IMR-90 (cell line): ENCODE data around the gene IL17REL. TPM values are rescaled to one million over a fixed set of nuclear protein-coding genes. Genes with fewer than 3 reads are reported as not detected.
"Not testable (repeated sequence)": the region's sequence is repeated elsewhere in the genome, so short reads cannot be mapped to it uniquely, and the experiment has no call there.

ENCODE experiments used
- ATAC-seq: fragments of 200-7000 bp; cut with Tn5 transposase; 2 replicates; pipeline ENCODE4 v1.9.1; 2020; ENCODE audit warnings: low read depth, mild to moderate bottlenecking, moderate library complexity
- BruUV-seq: library from RNA; stranded (reverse); fragments of 400-500 nt; replicated peaks from 2 replicates; lab custom pipeline; 2021; lab: Mats Ljungman, UMichigan
- CTCF ChIA-PET: fragments of 300-600 bp; formaldehyde crosslinking; extraction: SDS; loops from one replicate; lab custom pipeline; 2021; ENCODE audit warnings: antibody characterized with exemption; lab: Yijun Ruan, JAX
- POLR2A ChIA-PET: fragments of 300-600 bp; sonication (Branson Sonifier 250); formaldehyde crosslinking; loops from one replicate; lab custom pipeline; 2022; ENCODE audit warnings: antibody characterized with exemption; ENCODE audit not compliant: unreplicated experiment; lab: Charles Lee
- DNase-seq: peaks from one replicate; pipeline ENCODE4 v3.0.0; 2013
- H2AFZ ChIP-seq: replicated peaks from 2 replicates; pipeline ENCODE3; 2013; ENCODE audit warnings: low read length, mild to moderate bottlenecking; ENCODE audit not compliant: poor library complexity
- H2AK5ac ChIP-seq: 2 replicates; pipeline ENCODE4 v1.6.1; 2013; ENCODE audit warnings: low read depth, low read length, inconsistent platforms
- H2AK9ac ChIP-seq: replicated peaks from 2 replicates; pipeline ENCODE3; 2013; ENCODE audit warnings: mild to moderate bottlenecking, low read depth, low read length, moderate library complexity; ENCODE audit not compliant: poor library complexity
- H2BK120ac ChIP-seq: 2 replicates; pipeline ENCODE4 v1.6.1; 2013; ENCODE audit warnings: low read depth, low read length, inconsistent platforms
- H2BK15ac ChIP-seq: 3 replicates; pipeline ENCODE4 v1.6.1; 2013; ENCODE audit warnings: low read depth, low read length, inconsistent platforms
- H2BK20ac ChIP-seq: 2 replicates; pipeline ENCODE4 v1.6.1; 2013; ENCODE audit warnings: low read depth, mild to moderate bottlenecking, inconsistent platforms, low read length, moderate library complexity
- H2BK5ac ChIP-seq: 2 replicates; pipeline ENCODE4 v1.6.1; 2013; ENCODE audit warnings: mild to moderate bottlenecking, low read depth, low read length, inconsistent platforms; ENCODE audit not compliant: poor library complexity, severe bottlenecking
- H3K14ac ChIP-seq: replicated peaks from 2 replicates; pipeline ENCODE4 v1.6.1; 2013; ENCODE audit warnings: low read depth, low read length, inconsistent platforms
- H3K18ac ChIP-seq: 2 replicates; pipeline ENCODE4 v1.6.1; 2013; ENCODE audit warnings: low read depth, low read length, control low read depth
- H3K23ac ChIP-seq: 2 replicates; pipeline ENCODE4 v1.6.1; 2013; ENCODE audit warnings: low read depth, low read length, inconsistent platforms
- H3K27ac ChIP-seq: 2 replicates; pipeline ENCODE4 v1.5.1; 2013; ENCODE audit warnings: mild to moderate bottlenecking, control low read depth, low read length; ENCODE audit not compliant: insufficient read depth
- H3K27me3 ChIP-seq: 2 replicates; pipeline ENCODE4 v1.6.1; 2013; ENCODE audit warnings: low read length; ENCODE audit not compliant: control insufficient read depth, insufficient read depth
- H3K36me3 ChIP-seq: 2 replicates; pipeline ENCODE4 v1.6.1; 2013; ENCODE audit warnings: low read length, mixed read lengths; ENCODE audit not compliant: control insufficient read depth, insufficient read depth
- H3K4ac ChIP-seq: 2 replicates; pipeline ENCODE4 v1.6.1; 2013; ENCODE audit warnings: low read depth, low read length, inconsistent platforms
- H3K4me1 ChIP-seq: 2 replicates; pipeline ENCODE4 v1.6.1; 2013; ENCODE audit warnings: low read length, mixed read lengths; ENCODE audit not compliant: control insufficient read depth, insufficient read depth
- H3K4me2 ChIP-seq: 2 replicates; pipeline ENCODE4 v1.6.1; 2013; ENCODE audit warnings: low read depth, mild to moderate bottlenecking, control low read depth, low read length, moderate library complexity
- H3K4me3 ChIP-seq: 2 replicates; pipeline ENCODE4 v1.5.1; 2013; ENCODE audit warnings: low read depth, mild to moderate bottlenecking, control low read depth, low read length, moderate library complexity; ENCODE audit not compliant: insufficient read depth
- H3K56ac ChIP-seq: 2 replicates; pipeline ENCODE4 v1.6.1; 2013; ENCODE audit warnings: low read length, inconsistent platforms; ENCODE audit not compliant: insufficient read depth; ENCODE audit errors: extremely low read depth
- H3K79me1 ChIP-seq, 2 experiments: 2 replicates each; pipeline ENCODE4 v1.6.1; 2013; ENCODE audit warnings: low read length in 2 of 2, inconsistent platforms in 1 of 2, low read depth in 1 of 2
- H3K9ac ChIP-seq: 2 replicates; pipeline ENCODE4 v1.6.1; 2013; ENCODE audit warnings: low read depth, low read length, control low read depth
- H3K9me1 ChIP-seq: 2 replicates; pipeline ENCODE4 v1.6.1; 2013; ENCODE audit warnings: low read length, inconsistent platforms; ENCODE audit not compliant: insufficient read depth
- H3K9me3 ChIP-seq: 2 replicates; pipeline ENCODE4 v1.6.1; 2013; ENCODE audit warnings: low read length; ENCODE audit not compliant: control insufficient read depth, insufficient read depth
- H4K20me1 ChIP-seq: 2 replicates; pipeline ENCODE4 v1.6.1; 2013; ENCODE audit warnings: low read length, inconsistent platforms; ENCODE audit not compliant: insufficient read depth
- H4K5ac ChIP-seq: 2 replicates; pipeline ENCODE4 v1.6.1; 2013; ENCODE audit warnings: mild to moderate bottlenecking, low read depth, low read length, control low read depth
- H4K8ac ChIP-seq, 2 experiments: 2 replicates each; pipeline ENCODE4 v1.6.1; 2013; ENCODE audit warnings: low read depth in 2 of 2, low read length in 2 of 2, control low read depth in 1 of 2, inconsistent platforms in 1 of 2
- H4K91ac ChIP-seq: 2 replicates; pipeline ENCODE4 v1.6.1; 2013; ENCODE audit warnings: low read depth, low read length, inconsistent platforms; ENCODE audit not compliant: insufficient read depth
- whole genome bisulfite sequencing, 2 experiments: methylation state at CpG; one replicate each; pipeline versions ENCODE4 v1.1.5 to v1.1.7; 2013; ENCODE audit warnings: missing lambda C conversion rate in 2 of 2; ENCODE audit not compliant: insufficient read length in 1 of 2; ENCODE audit errors: extremely low coverage in 2 of 2; 5-methylcytosine and 5-hydroxymethylcytosine counted together
- dilution Hi-C: fragments of 300-500 bp; cut with HindIII; formaldehyde crosslinking; loops from one replicate; pipeline ENCODE4 v1.14.3; 2018; ENCODE audit warnings: low sequenced_read_pairs; ENCODE audit not compliant: unreplicated experiment
- in situ Hi-C: fragments of 300-500 bp; cut with MboI; formaldehyde crosslinking; loops from 3 replicates; pipeline ENCODE4 v1.14.3; 2019; ENCODE audit warnings: low sequenced_read_pairs, inconsistent platforms, mixed read lengths
- intact Hi-C: fragments of 100-400 bp; cut with micrococcal nuclease; formaldehyde crosslinking; loops from 2 replicates; pipeline ENCODE4 v1.10.0; 2022
- polyA plus RNA-seq, 3 experiments: library from polyadenylated mRNA; depleted of rRNA; stranded (reverse); fragments of >200 nt; gene quantifications; 2 replicates each; pipeline ENCODE4 v1.2.3, GENCODE V29; 2012; ENCODE audit warnings: low replicate concordance in 1 of 3
- total RNA-seq: library from RNA; depleted of rRNA; stranded (reverse); fragments of >200 nt; gene quantifications from 2 replicates; pipeline ENCODE4 v1.2.3, GENCODE V29; 2012
- TF ChIP-seq, protein P1 (sequence below): fragments of 150-350 bp; IDR thresholded peaks from 2 replicates; pipeline ENCODE4 v1.6.1; 2017; ENCODE audit warnings: mild to moderate bottlenecking, antibody characterized with exemption, low read length, low read depth
- TF ChIP-seq, protein P2 (sequence below): conservative IDR thresholded peaks from 2 replicates; pipeline ENCODE4 v1.5.1; 2012; ENCODE audit warnings: mild to moderate bottlenecking, low read depth, low read length, improper control_type of control experiment

IL17REL gene
- total and polyA plus RNA-seq, 2 of the 4 experiments (the other 2 are of a cell fraction): not detected

DNA sequence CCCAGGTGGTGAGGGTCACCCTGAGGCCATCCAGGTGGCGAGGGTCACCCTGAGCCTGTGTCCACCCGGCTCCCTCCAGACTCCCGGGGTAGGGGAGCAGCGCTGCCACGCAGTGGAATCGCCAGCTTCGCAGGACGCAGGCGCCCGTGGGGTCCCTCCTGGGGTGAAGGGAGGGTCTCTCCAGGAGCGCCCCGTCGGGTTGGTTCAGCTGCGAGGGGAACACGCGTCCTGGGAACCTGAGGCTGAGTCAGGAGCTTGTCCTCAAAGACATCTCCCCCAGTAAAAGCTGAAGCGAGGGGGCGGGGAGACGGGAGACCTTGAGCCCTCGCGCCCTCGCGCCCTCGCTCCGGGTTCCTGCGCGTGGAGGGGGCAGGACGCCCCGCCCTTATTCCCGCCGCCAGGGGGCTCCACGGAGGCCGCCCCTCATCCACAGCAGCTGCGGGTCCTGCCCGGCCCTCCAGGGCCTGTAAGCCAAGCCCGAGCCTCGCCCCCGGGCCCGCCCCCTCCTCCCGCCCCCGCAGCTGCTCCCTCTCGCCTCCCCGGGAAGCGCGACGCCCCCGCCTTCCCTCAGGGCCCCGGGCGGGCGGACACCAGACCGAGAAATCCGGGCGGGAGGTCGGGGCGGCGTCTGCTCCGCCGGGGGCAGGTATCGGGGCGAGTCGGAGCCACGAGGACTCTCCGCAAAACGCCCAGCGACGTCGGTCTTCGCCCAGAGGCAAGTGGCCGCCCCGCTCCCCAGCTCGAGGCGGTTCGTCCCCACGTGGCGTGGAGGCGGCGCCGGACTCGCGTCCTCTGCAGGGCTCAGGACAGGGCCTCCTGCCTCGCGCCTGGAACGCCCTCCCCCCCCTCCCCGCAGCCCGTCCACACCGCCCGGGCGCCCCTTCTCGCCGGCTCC is 29.2 kb downstream of the IL17REL start:
- Histone ChIP-seq H3K4me2 (peak overlapping the region; percentile 64; the same call in 1 of the 2 replicates), H4K8ac (no peak overlapping the region), H3K4me1 (no peaks in the 10 kb centered on the region; the same call in 1 of the 2 replicates), H2BK15ac (no peak overlapping the region), H3K9ac (no peak overlapping the region), H3K14ac (no peak overlapping the region), H3K36me3 (no peaks in the 10 kb centered on the region), H4K20me1 (no peaks in the 10 kb centered on the region), H3K9me3 (peaks cover 11% of the 10 kb centered on the region; the same call in 1 of the 2 replicates), H3K18ac (no peak overlapping the region), H3K4me3 (peak overlapping the region; percentile 12; the same call in 1 of the 2 replicates), H2AK5ac (no peak overlapping the region), H3K56ac (no peak overlapping the region), H4K5ac (no peak overlapping the region), H2BK120ac (no peak overlapping the region), H4K91ac (no peak overlapping the region), H3K4ac (no peak overlapping the region), H3K79me1 (no peaks in the 10 kb centered on the region), H3K27me3 (peaks cover 21% of the 10 kb centered on the region), H2BK20ac (no peak overlapping the region), H3K9me1 (no peaks in the 10 kb centered on the region), H2AFZ (peak overlapping the region; percentile 73), H3K23ac (no peak overlapping the region), H2AK9ac (no peak overlapping the region), H3K27ac (no peak overlapping the region), H2BK5ac (no peak overlapping the region)
- WGBS, 2 experiments: 11% methylated on average over 51 of the region's 90 CpGs; no CpG with 5 or more reads in 1 of the 2 experiments
- dilution Hi-C loops: no loop called here
- CTCF ChIA-PET: interaction anchor here (0.8 kb wide), 1 partner anchor 41 kb away, joined by 3 read pairs; no protein-coding TSS in a partner anchor
- in situ Hi-C loops: no loop called here
- intact Hi-C loops: no loop called here
- no TSS peak for BruUV-seq
- DNase-seq: no peak
- TF ChIP-seq, protein P1, sequence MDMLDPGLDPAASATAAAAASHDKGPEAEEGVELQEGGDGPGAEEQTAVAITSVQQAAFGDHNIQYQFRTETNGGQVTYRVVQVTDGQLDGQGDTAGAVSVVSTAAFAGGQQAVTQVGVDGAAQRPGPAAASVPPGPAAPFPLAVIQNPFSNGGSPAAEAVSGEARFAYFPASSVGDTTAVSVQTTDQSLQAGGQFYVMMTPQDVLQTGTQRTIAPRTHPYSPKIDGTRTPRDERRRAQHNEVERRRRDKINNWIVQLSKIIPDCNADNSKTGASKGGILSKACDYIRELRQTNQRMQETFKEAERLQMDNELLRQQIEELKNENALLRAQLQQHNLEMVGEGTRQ: no peak
- TF ChIP-seq, protein P2, sequence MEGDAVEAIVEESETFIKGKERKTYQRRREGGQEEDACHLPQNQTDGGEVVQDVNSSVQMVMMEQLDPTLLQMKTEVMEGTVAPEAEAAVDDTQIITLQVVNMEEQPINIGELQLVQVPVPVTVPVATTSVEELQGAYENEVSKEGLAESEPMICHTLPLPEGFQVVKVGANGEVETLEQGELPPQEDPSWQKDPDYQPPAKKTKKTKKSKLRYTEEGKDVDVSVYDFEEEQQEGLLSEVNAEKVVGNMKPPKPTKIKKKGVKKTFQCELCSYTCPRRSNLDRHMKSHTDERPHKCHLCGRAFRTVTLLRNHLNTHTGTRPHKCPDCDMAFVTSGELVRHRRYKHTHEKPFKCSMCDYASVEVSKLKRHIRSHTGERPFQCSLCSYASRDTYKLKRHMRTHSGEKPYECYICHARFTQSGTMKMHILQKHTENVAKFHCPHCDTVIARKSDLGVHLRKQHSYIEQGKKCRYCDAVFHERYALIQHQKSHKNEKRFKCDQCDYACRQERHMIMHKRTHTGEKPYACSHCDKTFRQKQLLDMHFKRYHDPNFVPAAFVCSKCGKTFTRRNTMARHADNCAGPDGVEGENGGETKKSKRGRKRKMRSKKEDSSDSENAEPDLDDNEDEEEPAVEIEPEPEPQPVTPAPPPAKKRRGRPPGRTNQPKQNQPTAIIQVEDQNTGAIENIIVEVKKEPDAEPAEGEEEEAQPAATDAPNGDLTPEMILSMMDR: peak; percentile 28
- peak; percentile 37 for ATAC-seq
- POLR2A ChIA-PET: no interaction called here

DNA sequence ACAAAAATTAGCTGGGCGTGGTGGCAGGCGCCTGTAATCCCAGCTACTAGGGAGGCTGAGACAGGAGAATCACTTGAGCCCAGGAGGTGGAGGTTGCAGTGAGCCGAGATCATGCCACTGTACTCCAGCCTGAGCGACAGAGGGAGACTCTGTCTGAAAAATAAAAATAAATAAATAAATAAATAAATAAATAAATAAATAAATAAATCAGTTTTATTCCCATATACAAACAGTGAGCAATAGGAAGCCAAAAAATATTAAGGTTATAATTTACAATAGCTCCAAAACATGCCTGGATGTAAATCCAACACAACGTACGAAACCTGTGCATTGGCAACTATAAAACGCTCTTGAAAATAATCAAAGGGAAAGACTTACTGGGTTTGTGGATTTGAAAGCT is 30.8 kb downstream of the IL17REL start:
- WGBS, 2 experiments: no CpG with 5 or more reads among the region's 7 CpGs
- H3K4me1 ChIP-seq, H3K18ac ChIP-seq, H2AFZ ChIP-seq, H3K4me2 ChIP-seq, H2AK9ac ChIP-seq, H3K79me1 ChIP-seq, H2BK120ac ChIP-seq, H3K9ac ChIP-seq, POLR2A ChIA-PET, BruUV-seq, H3K23ac ChIP-seq, H3K4me3 ChIP-seq, CTCF ChIA-PET, H4K8ac ChIP-seq, H3K56ac ChIP-seq, H2AK5ac ChIP-seq, H2BK5ac ChIP-seq, H4K20me1 ChIP-seq, ATAC-seq, H3K9me1 ChIP-seq, DNase-seq, H3K4ac ChIP-seq, H2BK20ac ChIP-seq, dilution Hi-C loops, in situ Hi-C loops, H4K91ac ChIP-seq, H3K14ac ChIP-seq, intact Hi-C loops, H3K36me3 ChIP-seq, H3K27ac ChIP-seq, H2BK15ac ChIP-seq, H4K5ac ChIP-seq: not testable (repeated sequence)
- Histone ChIP-seq H3K27me3 (peaks cover 21% of the 10 kb centered on the region), H3K9me3 (peaks cover 11% of the 10 kb centered on the region; the same call in 1 of the 2 replicates)
